DMS53 treated with DMSO at 0.1 percent for 48 hours (cell line): ENCODE results near the gene TBCD.

ENCODE experiments used
- DNase-seq: peaks from one replicate; lab custom pipeline; 2025; ENCODE audit not compliant: unreplicated experiment; lab: John Stamatoyannopoulos, UW

TBCD gene

GRCh38 chr17:82831041-82831817, 79.4 kb downstream of the TBCD start:
- DNase-seq = no peak

- no peak for DNase-seq
Measured at GRCh38 chr17:82831818-82832200, 79.9 kb downstream of the TBCD start.

- DNase-seq = no peak
Measured at GRCh38 chr17:82832411-82832810, 80.5 kb downstream of the TBCD start.

GRCh38 chr17:82832881-82833475, 81.1 kb downstream of the TBCD start:
- no peak for DNase-seq

- DNase-seq = no peak
Measured at GRCh38 chr17:82835122-82835521, 83.3 kb downstream of the TBCD start.

GRCh38 chr17:82835766-82836512, 84.1 kb downstream of the TBCD start:
- DNase-seq = no peak

GRCh38 chr17:82836823-82837357, 85.0 kb downstream of the TBCD start:
- DNase-seq = no peak

GRCh38 chr17:82837586-82838320, 85.9 kb downstream of the TBCD start:
- DNase-seq = no peak

GRCh38 chr17:82838386-82839063, 86.7 kb downstream of the TBCD start:
- no peak for DNase-seq

GRCh38 chr17:82839617-82840292, 87.9 kb downstream of the TBCD start, which contains the start of gene ZNF750:
TSS of gene ZNF750 (minus strand) at chr17:82840022. CDS start at chr17:82832454, 7,568 bp downstream.
- no peak for DNase-seq

GRCh38 chr17:82840431-82840831, 88.6 kb downstream of the TBCD start:
- DNase-seq = no peak

GRCh38 chr17:82841921-82842596, 90.2 kb downstream of the TBCD start:
- no peak for DNase-seq

- DNase-seq = no peak
Measured at GRCh38 chr17:82843904-82844680, 92.2 kb downstream of the TBCD start.

- DNase-seq = no peak
Measured at GRCh38 chr17:82844796-82845162, 92.9 kb downstream of the TBCD start.

- no peak for DNase-seq
Measured at GRCh38 chr17:82845163-82845807, 93.4 kb downstream of the TBCD start.

- DNase-seq = no peak
Measured at GRCh38 chr17:82846061-82846691, 94.3 kb downstream of the TBCD start.

- no peak for DNase-seq
Measured at GRCh38 chr17:82848022-82848592, 96.2 kb downstream of the TBCD start.
